Amniotic stem cell (primary cell): ENCODE measurements around the gene TMEM238.
"Not testable (repeated sequence)": the region's sequence is repeated elsewhere in the genome, so short reads cannot be mapped to it uniquely, and the experiment has no call there.

ENCODE experiments used
- DNase-seq: peaks from one replicate; lab custom pipeline; 2025; lab: John Stamatoyannopoulos, UW

The TMEM238 gene, protein sequence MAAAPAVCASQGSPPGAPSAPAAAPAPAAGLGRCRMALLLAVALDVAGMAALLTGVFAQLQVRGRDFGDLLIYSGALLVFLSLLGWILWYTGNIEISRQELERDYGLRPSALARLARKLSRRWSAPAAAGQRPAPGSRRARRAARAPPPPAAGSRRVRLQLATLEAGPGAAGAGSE

DNA sequence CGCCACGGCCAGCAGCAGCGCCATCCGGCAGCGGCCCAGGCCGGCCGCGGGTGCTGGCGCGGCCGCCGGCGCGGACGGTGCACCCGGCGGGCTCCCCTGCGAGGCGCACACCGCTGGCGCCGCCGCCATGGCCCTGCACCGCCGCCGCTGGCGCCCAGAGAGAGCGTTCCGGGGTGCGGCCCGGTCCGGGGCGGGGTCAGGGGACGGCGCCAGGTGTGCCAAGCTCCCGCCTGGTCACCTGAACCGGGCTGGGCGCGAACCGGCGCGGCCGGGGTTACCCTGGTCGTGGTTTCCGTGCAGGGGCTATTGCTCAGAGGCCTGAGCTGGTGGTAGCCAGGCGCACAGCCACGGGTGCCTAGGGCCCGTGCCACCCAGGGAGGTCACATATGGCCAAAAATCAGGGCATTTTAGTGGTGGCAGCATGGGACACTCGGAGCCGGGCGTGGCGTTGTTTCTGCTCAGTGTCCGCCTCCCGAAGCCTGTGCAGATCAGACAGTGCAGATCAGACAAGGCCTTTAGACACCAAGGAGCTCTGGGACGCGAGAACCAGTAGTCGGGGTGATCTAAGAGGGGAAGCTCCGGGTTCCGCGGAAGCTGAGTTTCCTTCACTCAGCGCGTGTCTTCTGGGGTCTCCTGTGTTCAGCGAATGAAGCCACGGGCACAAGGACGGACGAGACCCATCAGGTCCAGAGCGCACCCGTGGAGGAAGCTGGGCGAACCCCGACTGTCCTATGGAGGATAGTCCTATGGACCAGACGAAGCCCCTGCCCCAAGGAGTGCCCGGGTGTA lies at the start of gene TMEM238:
Gene TMEM238, minus strand, starts transcription at position 162 of the 789 bp plus-strand sequence. Its CDS starts 33 bp downstream, at position 129.
- no peak for DNase-seq

DNA sequence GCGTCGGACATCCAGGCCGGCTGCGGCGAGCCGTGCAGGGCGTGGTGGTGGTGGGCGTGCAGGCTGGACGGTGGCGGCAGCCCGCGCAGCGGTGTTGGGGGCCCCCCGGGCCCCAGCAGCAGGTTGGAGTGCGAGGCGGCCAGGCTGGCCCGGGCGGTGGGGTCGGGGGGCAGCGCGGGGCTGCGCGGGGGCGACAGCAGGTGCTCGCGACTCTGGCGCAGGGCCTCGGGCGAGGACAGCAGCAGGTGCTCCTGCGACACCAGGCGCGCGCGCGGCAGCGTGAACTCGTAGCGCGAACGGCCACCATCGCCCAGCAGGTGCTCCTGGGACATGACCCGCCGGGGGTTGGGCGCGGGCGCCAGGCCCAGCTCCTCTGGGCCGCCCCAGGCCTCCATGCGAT lies 49.2 kb upstream of the TMEM238 start:
- no peak for DNase-seq

GRCh38 chr19:55432241-55432959 lies 48.3 kb upstream of the TMEM238 start:
- no peak for DNase-seq

DNA sequence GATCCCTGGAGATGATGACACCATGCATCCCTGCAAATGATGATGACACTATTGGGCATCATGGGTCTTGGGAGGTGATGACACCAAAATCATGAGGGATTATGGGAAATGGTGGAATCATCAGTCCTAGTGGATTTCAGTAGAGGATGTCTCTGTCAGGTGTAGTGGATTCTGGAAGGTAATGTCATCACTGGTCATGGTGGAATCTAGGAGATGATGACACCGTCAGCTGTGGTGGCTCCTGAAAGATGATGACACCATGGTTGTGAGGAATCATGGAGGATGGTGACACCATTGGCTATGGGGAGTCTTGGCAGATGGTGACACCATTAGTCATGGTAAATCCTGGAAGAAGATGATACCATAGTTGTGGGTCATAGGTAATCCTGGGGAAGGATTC lies 47.1 kb upstream of the TMEM238 start:
- no peak for DNase-seq

- DNase-seq, result no peak
Measured at GRCh38 chr19:55426042-55426441, 42.0 kb upstream of the TMEM238 start.

GRCh38 chr19:55424518-55424917 lies 40.4 kb upstream of the TMEM238 start:
- no peak for DNase-seq

- DNase-seq, result no peak
Measured at GRCh38 chr19:55423225-55424005, 39.3 kb upstream of the TMEM238 start.

GRCh38 chr19:55421281-55421680 lies 37.2 kb upstream of the TMEM238 start:
- DNase-seq, result not testable (repeated sequence)

- DNase-seq, result no peak
Measured at GRCh38 chr19:55419624-55420236, 35.6 kb upstream of the TMEM238 start.

GRCh38 chr19:55419103-55419502 lies 35.0 kb upstream of the TMEM238 start:
- DNase-seq, result no peak

DNA sequence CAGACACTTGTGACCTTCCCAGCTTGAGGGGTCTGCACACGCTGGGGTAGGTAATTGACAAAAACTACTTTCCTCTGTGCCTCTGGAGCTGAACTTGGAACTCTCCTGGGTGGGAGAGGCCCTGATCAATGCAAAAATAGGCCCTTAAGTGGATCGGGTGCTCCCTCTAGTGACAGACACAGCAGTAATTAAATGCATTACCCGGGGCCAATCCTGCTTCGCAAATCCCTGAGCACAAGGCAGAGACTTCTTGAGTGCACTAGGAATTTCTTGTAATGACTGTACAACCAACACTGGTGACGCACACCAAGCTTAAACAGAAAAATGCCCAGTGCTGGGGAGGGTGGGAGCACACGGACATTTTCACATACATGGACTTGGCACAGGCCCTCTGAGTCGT lies 34.1 kb upstream of the TMEM238 start:
- peak; percentile 66 for DNase-seq

GRCh38 chr19:55410168-55410567 lies 26.1 kb upstream of the TMEM238 start:
- no peak for DNase-seq

DNA sequence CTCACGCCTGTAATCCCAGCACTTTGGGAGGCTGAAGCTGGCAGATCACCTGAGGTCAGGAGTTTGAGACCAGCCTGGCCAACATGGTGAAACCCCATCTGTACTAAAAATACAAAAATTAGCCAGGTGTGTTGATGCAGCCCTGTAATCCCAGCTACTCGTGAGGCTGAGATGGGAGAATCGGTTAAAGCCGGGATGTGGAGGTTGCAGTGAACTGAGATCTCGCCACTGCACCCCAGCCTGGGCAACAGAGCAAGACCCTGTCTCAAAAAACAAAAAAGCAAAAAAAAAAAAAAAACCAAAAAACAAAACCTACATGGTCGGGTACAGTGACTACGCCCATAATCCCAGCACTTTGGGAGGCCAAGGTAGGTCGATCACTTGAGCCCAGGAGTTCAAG lies 25.1 kb upstream of the TMEM238 start:
- not testable (repeated sequence) for DNase-seq

DNA sequence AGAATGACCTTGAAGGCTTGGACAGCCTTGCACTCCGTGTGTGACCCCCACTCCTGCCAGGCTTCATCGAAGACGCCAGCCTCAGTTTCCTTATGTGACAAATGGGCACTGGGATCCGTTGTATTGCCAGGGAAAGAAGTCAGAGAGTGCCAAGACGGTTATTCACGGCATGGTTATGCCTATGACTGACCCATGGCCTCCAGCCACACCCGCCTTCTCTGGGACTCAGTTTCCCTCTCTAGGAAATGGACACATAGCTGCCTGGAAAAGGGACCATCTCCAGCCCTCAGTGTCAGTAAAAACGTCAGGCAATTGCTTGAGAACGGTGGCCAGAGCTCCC lies 24.4 kb upstream of the TMEM238 start:
- no peak for DNase-seq

DNA sequence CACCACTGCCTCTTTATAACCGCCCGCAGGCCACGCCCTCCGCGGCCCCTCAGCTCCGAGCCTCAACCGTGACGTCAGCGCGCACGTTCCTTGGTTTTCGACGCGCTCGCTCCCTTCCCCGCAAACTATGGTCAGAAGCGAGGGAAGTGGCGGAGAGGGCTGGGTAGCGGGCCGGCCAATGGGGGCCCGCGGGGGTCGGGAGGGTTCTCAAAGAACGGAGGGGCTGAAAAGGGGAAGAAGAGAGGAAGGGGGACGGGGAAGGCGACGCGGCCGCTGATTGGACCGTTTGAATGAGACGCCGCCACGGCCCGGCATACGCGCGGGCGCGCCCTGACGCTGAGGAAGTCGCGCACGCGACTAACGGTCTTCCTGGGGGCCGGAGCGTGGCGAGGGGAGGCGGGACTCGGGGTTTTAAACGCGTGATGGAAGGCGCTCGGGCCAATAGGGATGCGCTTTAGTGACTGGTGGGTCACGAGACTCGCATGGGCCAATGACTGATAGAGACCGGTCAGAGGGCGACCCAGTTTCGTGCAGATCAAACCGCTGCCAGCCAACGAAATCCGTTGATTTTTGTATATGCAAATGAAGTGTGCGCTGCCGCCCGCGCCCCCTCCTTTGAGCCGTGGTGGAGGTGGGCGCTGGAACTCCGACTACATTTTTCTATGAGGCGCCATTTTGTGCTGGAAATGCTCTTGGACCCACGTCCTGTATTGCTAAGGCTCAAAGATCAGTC lies 23.9 kb upstream of the TMEM238 start:
- DNase-seq, result peak; percentile 98

DNA sequence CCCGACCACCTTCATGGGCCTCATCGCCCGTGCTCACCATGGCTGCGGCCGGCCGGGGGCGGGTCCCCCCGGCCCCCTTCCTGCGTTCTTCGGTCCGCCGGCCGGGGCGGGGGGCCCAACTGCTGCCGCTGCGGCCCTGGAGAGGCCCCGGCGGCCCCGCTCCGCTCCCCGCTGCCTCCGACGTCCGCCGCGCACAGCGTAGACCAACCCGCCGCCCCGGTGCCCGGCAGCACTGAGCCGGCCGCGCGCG lies 23.4 kb upstream of the TMEM238 start, which contains the start of gene UBE2S:
Gene UBE2S, minus strand, starts transcription at position 239 of the 250 bp plus-strand sequence. Its CDS starts 199 bp downstream, at position 40.
- DNase-seq, result not testable (repeated sequence)

DNA sequence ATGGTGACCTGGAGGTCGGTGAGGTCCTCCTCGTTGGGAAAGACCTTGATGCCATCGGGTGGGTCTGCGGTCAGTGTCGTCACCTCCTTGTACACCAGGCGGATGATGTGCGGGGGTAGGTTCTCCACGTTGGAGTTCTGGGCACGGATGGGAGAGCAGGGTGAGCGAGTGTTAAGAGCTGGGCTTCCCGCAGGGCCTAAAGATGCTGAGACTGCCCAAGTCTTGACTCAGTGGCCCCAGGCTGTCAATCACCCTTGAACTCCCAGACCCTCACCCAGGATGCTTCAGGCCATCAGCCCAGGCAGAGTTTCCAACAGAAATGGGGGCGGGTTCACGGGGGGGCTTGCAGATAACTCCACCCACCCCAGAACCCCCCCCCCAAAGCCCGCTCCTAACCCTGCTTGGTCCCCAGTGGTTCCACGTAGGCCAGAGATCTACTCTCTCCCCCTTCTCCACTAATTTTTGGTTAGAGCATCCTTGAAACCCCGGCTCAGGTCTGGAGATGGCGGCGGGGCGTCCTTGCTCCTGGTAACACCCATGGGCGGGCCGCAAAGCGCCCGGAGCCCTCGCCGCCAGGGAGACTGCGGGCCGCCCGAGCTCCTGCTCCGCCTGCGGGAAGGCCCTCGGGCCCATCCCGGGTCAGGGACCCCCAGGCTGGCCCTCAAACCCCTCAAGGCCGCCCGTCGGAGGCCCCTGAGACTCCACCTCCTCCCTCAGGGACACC lies 22.9 kb upstream of the TMEM238 start:
- DNase-seq, result no peak

DNA sequence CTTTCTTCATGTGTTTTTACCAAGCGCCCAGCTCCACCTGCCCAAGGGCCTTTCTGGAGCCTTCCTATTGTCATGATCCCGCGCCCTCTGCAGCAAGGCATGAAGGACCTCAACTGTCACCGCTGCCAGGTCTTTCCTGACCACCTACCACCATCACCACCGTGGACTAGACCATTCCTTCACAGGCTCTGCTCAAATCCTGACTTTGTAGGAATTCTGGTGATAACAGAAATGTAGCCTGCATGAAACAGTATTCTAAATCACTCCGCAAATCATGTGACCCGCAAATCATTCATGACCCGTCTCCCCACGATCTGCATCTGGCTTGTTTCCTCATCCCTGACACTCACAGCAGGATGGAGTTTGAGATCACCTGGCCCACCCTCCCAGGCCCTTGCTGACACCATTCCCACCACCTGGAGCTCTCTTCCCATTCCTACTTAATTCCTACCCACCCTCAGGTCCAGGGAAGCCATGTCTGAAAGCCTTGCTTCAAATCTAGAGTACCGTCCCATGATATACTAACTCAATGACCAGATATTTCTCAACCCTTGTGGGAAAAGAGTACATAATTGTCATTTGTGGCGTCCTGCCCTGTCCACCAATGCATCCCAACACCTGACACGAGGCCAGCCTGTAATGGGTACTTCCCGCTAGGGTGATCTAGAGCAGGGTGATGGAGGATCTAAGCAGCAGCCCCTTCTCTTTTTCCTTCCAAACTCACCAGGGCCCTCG lies 22.2 kb upstream of the TMEM238 start:
- DNase-seq, result no peak

GRCh38 chr19:55405638-55406037 lies 21.5 kb upstream of the TMEM238 start:
- no peak for DNase-seq

DNA sequence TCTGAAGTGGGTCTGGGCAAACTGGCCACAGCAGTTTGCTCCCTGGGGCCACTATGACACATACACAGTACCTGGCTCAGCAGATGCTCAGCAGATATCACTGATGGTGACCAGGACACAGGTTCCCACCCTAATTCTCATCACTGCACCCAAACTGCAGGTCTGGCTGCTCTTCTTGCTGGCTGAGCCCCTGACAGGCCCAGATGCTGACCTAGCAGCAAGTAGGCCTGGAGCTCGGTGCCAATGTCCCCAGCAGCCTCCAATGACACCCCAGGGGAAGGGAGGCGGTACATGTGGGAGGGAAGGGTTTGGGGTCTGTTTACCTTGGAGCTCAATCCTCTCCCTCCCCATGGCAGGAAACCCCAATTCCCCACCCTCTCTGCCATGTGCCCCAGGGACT lies 18.4 kb upstream of the TMEM238 start:
- DNase-seq, result no peak
